ENCODE data around the gene DYNLT1. TPM values are rescaled to one million over a fixed set of nuclear protein-coding genes. Genes with fewer than 3 reads are reported as not detected.

The DYNLT1 gene
- total and polyA plus RNA-seq, 2 of the 13 experiments (the other 11 are each of a cell fraction or from before 2014, with no cell fraction given) = 108 to 171 TPM

DNA sequence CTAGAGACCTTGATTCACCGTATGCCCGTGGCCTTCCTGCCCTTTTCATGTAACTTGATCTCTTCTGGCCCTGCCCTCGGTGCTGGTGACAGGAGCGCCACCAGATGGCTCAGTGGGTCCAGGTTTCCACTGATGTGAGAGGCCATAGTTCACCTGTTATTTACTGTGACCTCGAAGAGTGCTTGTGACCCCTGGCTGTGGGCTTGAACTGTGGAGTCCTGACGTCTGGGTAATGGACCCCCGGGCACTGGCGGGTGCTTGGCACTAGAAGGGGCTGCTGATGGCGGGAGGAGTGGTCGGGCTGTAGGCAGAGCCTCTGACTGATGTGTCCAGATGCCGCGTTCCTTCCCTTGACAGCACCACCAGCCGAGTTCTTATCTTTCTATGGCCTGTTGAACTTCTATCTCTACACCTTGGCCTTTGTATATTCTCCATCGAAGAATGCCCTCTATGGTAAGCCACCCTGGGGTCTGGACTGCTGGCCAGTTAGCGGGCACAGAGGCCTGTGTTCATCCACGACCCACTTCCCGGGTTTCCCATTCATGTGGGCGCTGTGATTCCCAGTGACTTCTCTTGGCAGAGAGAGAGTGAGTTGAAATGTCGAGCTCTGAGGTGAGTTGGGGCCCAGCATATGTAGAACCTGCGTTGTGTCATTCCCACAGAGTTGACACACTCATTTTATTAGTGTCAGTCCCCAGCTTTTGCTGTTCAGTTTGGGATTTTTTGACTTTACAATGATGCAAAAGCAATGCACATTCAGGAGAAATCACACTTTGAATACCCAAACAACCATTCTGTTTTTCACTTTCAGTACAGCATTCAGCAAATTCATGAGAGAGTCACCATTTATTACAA lies 14.9 kb downstream of the DYNLT1 start (continued):
- TF ChIP-seq, protein P1, sequence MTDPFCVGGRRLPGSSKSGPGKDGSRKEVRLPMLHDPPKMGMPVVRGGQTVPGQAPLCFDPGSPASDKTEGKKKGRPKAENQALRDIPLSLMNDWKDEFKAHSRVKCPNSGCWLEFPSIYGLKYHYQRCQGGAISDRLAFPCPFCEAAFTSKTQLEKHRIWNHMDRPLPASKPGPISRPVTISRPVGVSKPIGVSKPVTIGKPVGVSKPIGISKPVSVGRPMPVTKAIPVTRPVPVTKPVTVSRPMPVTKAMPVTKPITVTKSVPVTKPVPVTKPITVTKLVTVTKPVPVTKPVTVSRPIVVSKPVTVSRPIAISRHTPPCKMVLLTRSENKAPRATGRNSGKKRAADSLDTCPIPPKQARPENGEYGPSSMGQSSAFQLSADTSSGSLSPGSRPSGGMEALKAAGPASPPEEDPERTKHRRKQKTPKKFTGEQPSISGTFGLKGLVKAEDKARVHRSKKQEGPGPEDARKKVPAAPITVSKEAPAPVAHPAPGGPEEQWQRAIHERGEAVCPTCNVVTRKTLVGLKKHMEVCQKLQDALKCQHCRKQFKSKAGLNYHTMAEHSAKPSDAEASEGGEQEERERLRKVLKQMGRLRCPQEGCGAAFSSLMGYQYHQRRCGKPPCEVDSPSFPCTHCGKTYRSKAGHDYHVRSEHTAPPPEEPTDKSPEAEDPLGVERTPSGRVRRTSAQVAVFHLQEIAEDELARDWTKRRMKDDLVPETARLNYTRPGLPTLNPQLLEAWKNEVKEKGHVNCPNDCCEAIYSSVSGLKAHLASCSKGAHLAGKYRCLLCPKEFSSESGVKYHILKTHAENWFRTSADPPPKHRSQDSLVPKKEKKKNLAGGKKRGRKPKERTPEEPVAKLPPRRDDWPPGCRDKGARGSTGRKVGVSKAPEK (CRISPR knock-in tag; IDR thresholded peaks at IDR 0.05; ENCODE audit: borderline replicate concordance) = no peak
- TF ChIP-seq GLI4 (CRISPR knock-in tag; IDR thresholded peaks at IDR 0.05; ENCODE audit: borderline replicate concordance) (no peak), ZNF546 (CRISPR knock-in tag; conservative IDR thresholded peaks at IDR 0.05) (no peak), PHB2 (IDR thresholded peaks at IDR 0.05; ENCODE audit: partially characterized antibody) (no peak), MTA3 (CRISPR knock-in tag; IDR thresholded peaks at IDR 0.05) (no peak), ZNF24 (IDR thresholded peaks at IDR 0.05) (no peak), ZNF333 (CRISPR knock-in tag; IDR thresholded peaks at IDR 0.05; ENCODE audit: borderline replicate concordance) (no peak), ZNF572 (CRISPR knock-in tag; IDR thresholded peaks at IDR 0.05) (no peak), SIX1 (CRISPR knock-in tag; IDR thresholded peaks at IDR 0.05; ENCODE audit: borderline replicate concordance) (peak; percentile 99), SRY (CRISPR knock-in tag; IDR thresholded peaks at IDR 0.05) (no peak), ZNF772 (CRISPR knock-in tag; IDR thresholded peaks at IDR 0.05) (no peak), ZIK1 (CRISPR knock-in tag; IDR thresholded peaks at IDR 0.05; ENCODE audit: borderline replicate concordance, low read depth) (no peak), ZNF556 (CRISPR knock-in tag; IDR thresholded peaks at IDR 0.05; ENCODE audit: borderline replicate concordance) (peak; percentile 73; the same call in 1 of the 2 replicates), ZNF737 (CRISPR knock-in tag; IDR thresholded peaks at IDR 0.05; ENCODE audit: borderline replicate concordance) (no peak), NBN (conservative IDR thresholded peaks at IDR 0.05) (no peak), KMT2B (CRISPR knock-in tag; IDR thresholded peaks at IDR 0.05) (no peak), ZNF841 (CRISPR knock-in tag; IDR thresholded peaks at IDR 0.05; ENCODE audit: borderline replicate concordance) (no peak), ZNF326 (CRISPR knock-in tag; IDR thresholded peaks at IDR 0.05; ENCODE audit: borderline replicate concordance) (no peak), XRCC5 (optimal IDR thresholded peaks at IDR 0.05; ENCODE audit: low read length) (peak; percentile 40), ZNF619 (CRISPR knock-in tag; IDR thresholded peaks at IDR 0.05) (no peak), ZNF678 (CRISPR knock-in tag; IDR thresholded peaks at IDR 0.05) (no peak)
- TF ChIP-seq, protein P2, sequence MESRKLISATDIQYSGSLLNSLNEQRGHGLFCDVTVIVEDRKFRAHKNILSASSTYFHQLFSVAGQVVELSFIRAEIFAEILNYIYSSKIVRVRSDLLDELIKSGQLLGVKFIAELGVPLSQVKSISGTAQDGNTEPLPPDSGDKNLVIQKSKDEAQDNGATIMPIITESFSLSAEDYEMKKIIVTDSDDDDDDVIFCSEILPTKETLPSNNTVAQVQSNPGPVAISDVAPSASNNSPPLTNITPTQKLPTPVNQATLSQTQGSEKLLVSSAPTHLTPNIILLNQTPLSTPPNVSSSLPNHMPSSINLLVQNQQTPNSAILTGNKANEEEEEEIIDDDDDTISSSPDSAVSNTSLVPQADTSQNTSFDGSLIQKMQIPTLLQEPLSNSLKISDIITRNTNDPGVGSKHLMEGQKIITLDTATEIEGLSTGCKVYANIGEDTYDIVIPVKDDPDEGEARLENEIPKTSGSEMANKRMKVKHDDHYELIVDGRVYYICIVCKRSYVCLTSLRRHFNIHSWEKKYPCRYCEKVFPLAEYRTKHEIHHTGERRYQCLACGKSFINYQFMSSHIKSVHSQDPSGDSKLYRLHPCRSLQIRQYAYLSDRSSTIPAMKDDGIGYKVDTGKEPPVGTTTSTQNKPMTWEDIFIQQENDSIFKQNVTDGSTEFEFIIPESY (CRISPR knock-in tag; IDR thresholded peaks at IDR 0.05) = peak; percentile 96
- TF ChIP-seq, protein P3, sequence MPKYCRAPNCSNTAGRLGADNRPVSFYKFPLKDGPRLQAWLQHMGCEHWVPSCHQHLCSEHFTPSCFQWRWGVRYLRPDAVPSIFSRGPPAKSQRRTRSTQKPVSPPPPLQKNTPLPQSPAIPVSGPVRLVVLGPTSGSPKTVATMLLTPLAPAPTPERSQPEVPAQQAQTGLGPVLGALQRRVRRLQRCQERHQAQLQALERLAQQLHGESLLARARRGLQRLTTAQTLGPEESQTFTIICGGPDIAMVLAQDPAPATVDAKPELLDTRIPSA (CRISPR knock-in tag; IDR thresholded peaks at IDR 0.05; ENCODE audit: borderline replicate concordance) = no peak
- TF ChIP-seq, protein P4, sequence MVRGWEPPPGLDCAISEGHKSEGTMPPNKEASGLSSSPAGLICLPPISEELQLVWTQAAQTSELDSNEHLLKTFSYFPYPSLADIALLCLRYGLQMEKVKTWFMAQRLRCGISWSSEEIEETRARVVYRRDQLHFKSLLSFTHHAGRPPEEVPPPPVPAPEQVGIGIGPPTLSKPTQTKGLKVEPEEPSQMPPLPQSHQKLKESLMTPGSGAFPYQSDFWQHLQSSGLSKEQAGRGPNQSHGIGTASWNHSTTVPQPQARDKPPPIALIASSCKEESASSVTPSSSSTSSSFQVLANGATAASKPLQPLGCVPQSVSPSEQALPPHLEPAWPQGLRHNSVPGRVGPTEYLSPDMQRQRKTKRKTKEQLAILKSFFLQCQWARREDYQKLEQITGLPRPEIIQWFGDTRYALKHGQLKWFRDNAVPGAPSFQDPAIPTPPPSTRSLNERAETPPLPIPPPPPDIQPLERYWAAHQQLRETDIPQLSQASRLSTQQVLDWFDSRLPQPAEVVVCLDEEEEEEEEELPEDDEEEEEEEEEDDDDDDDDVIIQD (CRISPR knock-in tag; IDR thresholded peaks at IDR 0.05; ENCODE audit: low read depth) = peak; percentile 68
